Endothelial cell of umbilical vein (primary cell): ENCODE measurements around the gene VPS16. TPM values are rescaled to one million over a fixed set of nuclear protein-coding genes. Genes with fewer than 3 reads are reported as not detected.

Experiments used
- BruUV-seq: library from RNA; stranded (reverse); fragments of 400-500 nt; replicated peaks from 2 replicates; lab custom pipeline; 2021; lab: Mats Ljungman, UMichigan
- CTCF ChIA-PET: fragments of 300-600, 350-600 bp; sonication (Branson Sonifier 250); formaldehyde crosslinking; loops from one replicate; lab custom pipeline; 2021; ENCODE audit warnings: antibody characterized with exemption, inconsistent platforms; lab: Charles Lee
- POLR2A ChIA-PET: fragments of 300-600, 350-600 bp; sonication (Branson Sonifier 250); formaldehyde crosslinking; loops from one replicate; lab custom pipeline; 2021; ENCODE audit warnings: antibody characterized with exemption, inconsistent platforms; lab: Charles Lee
- DNase-seq: peaks from one replicate; pipeline ENCODE4 v3.0.0-alpha.2; 2011; ENCODE audit warnings: low read depth, low spot score
- FAIRE-seq: peaks from 2 replicates; lab custom pipeline; 2011; peaks lifted over from hg19 to GRCh38; lab: Jason Lieb, UNC
- H2AFZ ChIP-seq: 2 replicates; pipeline ENCODE4 v1.6.0; 2012; ENCODE audit warnings: low read depth, low read length, control low read depth, inconsistent platforms
- H3K27ac ChIP-seq: 2 replicates; pipeline ENCODE4 v1.5.1; 2011; ENCODE audit warnings: low read depth, mild to moderate bottlenecking, control low read depth, low read length, moderate library complexity; ENCODE audit not compliant: insufficient read depth
- H3K27me3 ChIP-seq, 2 experiments: 2 replicates each; pipeline versions ENCODE4 v1.6.0 to v1.6.1; 2011; ENCODE audit warnings: low read length in 2 of 2, mixed read lengths in 1 of 2; ENCODE audit not compliant: control insufficient read depth in 2 of 2, insufficient read depth in 2 of 2
- H3K36me3 ChIP-seq, 2 experiments: 2 replicates in 1 of 2; 3 replicates in 1 of 2; pipeline ENCODE4 v1.5.1; 2011; ENCODE audit warnings: low read length in 2 of 2, mild to moderate bottlenecking in 1 of 2, moderate library complexity in 1 of 2; ENCODE audit not compliant: control insufficient read depth in 2 of 2, insufficient read depth in 2 of 2; ENCODE audit errors: extremely low read depth in 1 of 2
- H3K4me1 ChIP-seq: 3 replicates; pipeline ENCODE4 v1.5.1; 2011; ENCODE audit warnings: mild to moderate bottlenecking, low read length; ENCODE audit not compliant: control insufficient read depth, insufficient read depth; ENCODE audit errors: extremely low read depth
- H3K4me2 ChIP-seq: 2 replicates; pipeline ENCODE4 v1.6.1; 2011; ENCODE audit warnings: low read length, control low read depth, mixed read lengths; ENCODE audit not compliant: insufficient read depth
- H3K4me3 ChIP-seq, 3 experiments: fragments of 200-600 bp in 1 of 3; sonication (generic), shearing (Covaris generic) in 1 of 3; replicated peaks in 1 of 3; 2 replicates each; pipeline ENCODE4 v1.5.1; 2011 to 2016; ENCODE audit warnings: control low read depth in 3 of 3, low read length in 3 of 3, mild to moderate bottlenecking in 2 of 3, inconsistent platforms in 1 of 3, low read depth in 1 of 3, moderate library complexity in 1 of 3; ENCODE audit not compliant: insufficient read depth in 1 of 3
- H3K79me2 ChIP-seq: 2 replicates; pipeline ENCODE4 v1.6.0; 2012; ENCODE audit warnings: low read length, inconsistent platforms; ENCODE audit not compliant: control insufficient read depth, insufficient read depth
- H3K9ac ChIP-seq: replicated peaks from 2 replicates; pipeline ENCODE3; 2011; ENCODE audit warnings: low read length, control low read depth; ENCODE audit not compliant: insufficient read depth; ENCODE audit errors: extremely low read depth
- H3K9me1 ChIP-seq: replicated peaks from 3 replicates; pipeline ENCODE4 v1.6.0; 2011; ENCODE audit warnings: mild to moderate bottlenecking, low read length; ENCODE audit not compliant: control insufficient read depth, insufficient read depth; ENCODE audit errors: extremely low read depth
- H3K9me3 ChIP-seq: replicated peaks from 2 replicates; pipeline ENCODE4 v1.5.1; 2012; ENCODE audit warnings: low read length, inconsistent platforms; ENCODE audit not compliant: control insufficient read depth, insufficient read depth
- H4K20me1 ChIP-seq: replicated peaks from 2 replicates; pipeline ENCODE3; 2011; ENCODE audit warnings: mild to moderate bottlenecking, low read length; ENCODE audit not compliant: control insufficient read depth, insufficient read depth; ENCODE audit errors: extremely low read depth
- CTCF ChIP-seq, 2 donors: IDR thresholded peaks; 1 replicate in 1 of 2; 2 replicates in 1 of 2; pipeline ENCODE4 v1.5.1; 2011; ENCODE audit warnings: low read length in 2 of 2, mild to moderate bottlenecking in 2 of 2, moderate library complexity in 2 of 2, control low read depth in 1 of 2, inconsistent platforms in 1 of 2, low read depth in 1 of 2; ENCODE audit not compliant: insufficient read depth in 1 of 2; ENCODE audit errors: extremely low read depth in 1 of 2
- EZH2 ChIP-seq: IDR thresholded peaks from 2 replicates; pipeline ENCODE4 v1.6.1; 2012; ENCODE audit warnings: borderline replicate concordance, low read depth, mild to moderate bottlenecking, moderate library complexity, low read length, inconsistent platforms; ENCODE audit not compliant: severe bottlenecking
- FOS ChIP-seq: IDR thresholded peaks from 2 replicates; pipeline ENCODE4 v1.6.1; 2011; ENCODE audit warnings: mild to moderate bottlenecking, low read length, moderate library complexity, borderline replicate concordance; ENCODE audit not compliant: insufficient read depth
- MAX ChIP-seq: IDR thresholded peaks from 2 replicates; pipeline ENCODE4 v1.6.1; 2011; ENCODE audit not compliant: insufficient read depth, insufficient read length
- MYC ChIP-seq: IDR thresholded peaks from one replicate; pipeline ENCODE4 v1.6.1; 2011; ENCODE audit warnings: mild to moderate bottlenecking, low read depth, low read length
- POLR2A ChIP-seq: IDR thresholded peaks from 2 replicates; pipeline ENCODE4 v1.6.1; 2012; ENCODE audit warnings: low read depth, mild to moderate bottlenecking, control low read depth, low read length
- dilution Hi-C: fragments of 300-500 bp; cut with MboI; formaldehyde crosslinking; loops from one replicate; pipeline ENCODE4 v1.15.0; 2019; ENCODE audit warnings: low sequenced_read_pairs; ENCODE audit not compliant: extremely low pct_ligation_motif_present
- intact Hi-C: fragments of 100-400 bp; cut with micrococcal nuclease; formaldehyde crosslinking; loops from one replicate; pipeline ENCODE4 v1.10.0; 2022
- polyA plus RNA-seq, 4 experiments: library from polyadenylated mRNA; depleted of rRNA in 3 of 4; stranded (reverse) in 3 of 4; unstranded in 1 of 4; fragments of >200 nt; gene quantifications; 2 replicates each; pipeline versions ENCODE4 v1.2.1 to v1.2.3, GENCODE V29; 2011 to 2012; ENCODE audit warnings: missing spikeins in 1 of 4
- total RNA-seq: library from RNA; stranded (reverse); gene quantifications from 2 replicates; pipeline ENCODE4 v1.2.3, GENCODE V29; 2021

VPS16 gene
- total and polyA plus RNA-seq, 2 donors (not counting 3 experiments of a cell fraction or from before 2014, with no cell fraction given) = 37.6 to 42.3 TPM

DNA sequence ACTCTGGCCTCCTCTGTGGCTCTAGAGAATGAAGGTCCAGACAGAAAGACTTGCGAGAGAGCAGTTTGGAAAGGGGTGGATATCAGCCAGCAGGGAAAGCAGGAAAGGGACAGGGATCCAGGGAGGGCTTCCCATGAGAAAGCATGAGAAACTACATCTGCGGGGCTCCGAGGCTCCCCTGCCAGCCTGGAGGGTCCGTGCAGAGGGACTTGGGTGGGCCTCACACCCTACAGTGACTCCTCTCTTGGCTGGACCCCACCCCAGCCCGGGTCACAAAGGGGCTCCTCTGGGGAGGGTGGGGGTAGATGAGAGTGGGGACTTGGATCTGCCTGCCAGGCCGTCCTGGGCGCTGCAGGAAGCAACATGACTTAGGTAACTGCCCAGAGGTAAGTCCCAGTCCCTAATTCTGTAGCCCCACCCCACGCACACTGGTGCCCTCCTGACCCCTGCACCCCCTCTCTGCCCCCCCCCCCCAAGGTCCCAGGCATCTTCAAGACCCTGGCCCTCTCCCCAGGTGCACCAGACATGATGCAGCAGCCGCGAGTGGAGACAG lies 24.4 kb upstream of the VPS16 start, which contains the start of gene TMEM239:
TSS of gene TMEM239 (plus strand) at position 335 of the 553 bp plus-strand sequence. CDS start at position 526, 191 bp downstream.
- H3K79me2 ChIP-seq = no peaks in the 10 kb centered on the region
- no TSS peak for BruUV-seq
- no peaks in the 10 kb centered on the region for H3K36me3 ChIP-seq
- FAIRE-seq (no peak), DNase-seq (no peak)
- H2AFZ ChIP-seq = no peak within 1 kb of the TSS
- no peaks in the 10 kb centered on the region for H4K20me1 ChIP-seq
- dilution Hi-C loops (no loop called here), intact Hi-C loops (no loop called here)
- H3K27ac ChIP-seq = no peak within 1 kb of the TSS
- H3K9ac ChIP-seq = no peak within 1 kb of the TSS
- H3K4me3 ChIP-seq = no peak within 1 kb of the TSS
- TF ChIP-seq FOS = no peak
- TF ChIP-seq MYC = no peak
- no peak for TF ChIP-seq EZH2
- no peak for TF ChIP-seq CTCF (IDR thresholded peaks at IDR 0.05; ENCODE audit: extremely low read depth in 1 of 2, insufficient read depth in 1 of 2, low read depth in 1 of 2, low read length in 2 of 2)
- TF ChIP-seq POLR2A = no peak
- no peak for TF ChIP-seq MAX
- no peaks in the 10 kb centered on the region for H3K4me1 ChIP-seq
- H3K27me3 ChIP-seq = peaks cover 18 to 26% of the 10 kb centered on the region in 2 experiments
- CTCF ChIA-PET = interaction anchor here (0.7 to 1.0 kb wide), 3 partner anchors 23 to 38 kb away, joined by 3 to 6 read pairs (median 3); no protein-coding TSS in a partner anchor
- POLR2A ChIA-PET = no interaction called here
- peaks cover 1% of the 10 kb centered on the region for H3K9me3 ChIP-seq
- H3K9me1 ChIP-seq = no peaks in the 10 kb centered on the region
- no peak within 1 kb of the TSS for H3K4me2 ChIP-seq
